ENCODE results near the gene ZNF653.

DNA sequence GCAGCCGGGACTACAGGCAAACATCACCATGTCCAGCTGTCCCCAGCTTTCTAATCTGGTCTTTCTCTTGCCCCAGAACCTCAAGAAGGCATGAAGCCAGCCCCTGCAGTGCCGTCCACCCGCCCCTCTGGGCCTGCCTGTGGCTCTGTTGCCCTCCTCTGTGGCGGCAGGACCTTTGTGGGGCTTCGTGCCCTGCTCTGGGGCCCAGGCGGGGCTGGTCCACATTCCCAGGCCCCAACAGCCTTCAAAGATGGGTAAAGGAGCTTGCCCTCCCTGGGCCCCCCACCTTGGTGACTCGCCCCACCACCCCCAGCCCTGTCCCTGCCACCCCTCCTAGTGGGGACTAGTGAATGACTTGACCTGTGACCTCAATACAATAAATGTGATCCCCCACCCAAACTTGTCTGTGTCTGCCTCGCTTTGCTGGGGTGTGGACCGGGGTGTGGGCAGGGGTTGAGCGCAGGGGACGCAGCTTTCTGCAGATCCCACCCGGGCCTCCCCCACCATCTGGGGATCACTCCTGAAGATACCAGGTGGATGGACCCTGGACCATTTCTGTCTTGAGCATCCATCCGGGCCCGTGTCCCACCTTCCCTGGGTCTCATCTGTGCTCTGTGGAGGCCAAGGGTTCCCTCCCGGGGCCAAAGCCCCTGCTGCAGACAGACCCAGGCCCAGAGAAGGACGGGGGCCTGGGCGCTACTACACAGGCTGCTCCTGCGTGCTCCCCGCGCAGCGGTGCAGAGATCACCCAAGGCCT, 54.9 kb downstream of the ZNF653 start:
- TF ChIP-seq GATA2 (IDR thresholded peaks at IDR 0.05; ENCODE audit: low read depth, low read length) (no peak), GATA3 (IDR thresholded peaks at IDR 0.05; ENCODE audit: low read depth, low read length) (no peak)

Measured in SH-SY5Y (cell line).